H1 (cell line): Measurements from ENCODE around the gene PEX14. TPM values are rescaled to one million over a fixed set of nuclear protein-coding genes. Genes with fewer than 3 reads are reported as not detected.

Experiments
- CHD7 ChIP-seq: fragments of 300-600 bp; sonication (generic); IDR thresholded peaks from 2 replicates; pipeline ENCODE4 v1.7.1; 2012; ENCODE audit warnings: low read length, moderate library complexity, mild to moderate bottlenecking, inconsistent platforms; ENCODE audit not compliant: insufficient replicate concordance
- MAFK ChIP-seq: IDR thresholded peaks from 2 replicates; pipeline ENCODE4 v1.6.1; 2012; ENCODE audit warnings: low read depth, mild to moderate bottlenecking, improper control_type of control experiment, low read length
- polyA plus RNA-seq, 7 experiments: library from polyadenylated mRNA; depleted of rRNA in 3 of 7; stranded (reverse) in 5 of 7; unstranded in 2 of 7; fragments of >200 nt in 5 of 7; fragments of 200-250 nt in 2 of 7; gene quantifications; 1 replicate in 5 of 7; 2 replicates in 1 of 7; 4 replicates in 1 of 7; pipeline versions ENCODE4 v1.2.1 to v1.2.3, GENCODE V29; 2011 to 2013; ENCODE audit warnings: missing spikeins in 2 of 7, mixed read lengths in 2 of 7
- total RNA-seq: library from RNA; stranded (reverse); fragmentation: NEBNext Ultra II Directional; extraction: Animal tissue kit (Norgen Biotek cat#: 25700); gene quantifications from 2 replicates; pipeline ENCODE4 v1.2.1, GENCODE V29; 2021

PEX14 gene
- total and polyA plus RNA-seq, 2 of the 8 experiments (the other 6 are each of a cell fraction or from before 2014, with no cell fraction given): 13.0 to 19.8 TPM

DNA sequence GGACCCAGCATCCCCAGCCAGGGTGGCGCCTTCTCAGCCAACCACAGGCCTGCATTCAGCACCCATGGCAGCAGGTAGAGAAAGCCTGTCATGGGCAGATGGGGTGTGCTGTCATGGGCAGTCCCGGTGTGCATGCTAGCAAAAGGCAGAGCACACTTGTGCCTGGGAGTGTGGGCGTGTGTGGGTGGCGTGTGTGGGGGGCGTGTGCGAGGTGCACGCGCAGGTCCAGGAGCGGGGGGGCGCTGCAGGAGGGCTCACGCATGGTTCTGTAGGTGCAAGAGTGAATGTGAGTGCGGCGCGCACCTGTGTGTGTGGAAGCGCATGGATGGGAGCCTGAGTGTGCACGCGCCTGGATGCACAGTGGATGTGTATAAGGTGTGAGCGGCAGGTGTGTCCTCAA is 184.5 kb downstream of the PEX14 start (continued):
- TF ChIP-seq CHD7 (no peak), MAFK (no peak)
